Heart right ventricle (tissue), 16 donors: ENCODE data around the gene CLEC16A. TPM values are rescaled to one million over a fixed set of nuclear protein-coding genes. Genes with fewer than 3 reads are reported as not detected.

ENCODE experiments used
- ATAC-seq, 8 donors: fragments of 200-7000 bp; cut with Tn5 transposase; one replicate each; pipeline ENCODE4 v1.9.1; 2020; ENCODE audit warnings: mild to moderate bottlenecking in 8 of 8, moderate library complexity in 8 of 8, moderate number of reproducible peaks in 1 of 8
- DNase-seq, 2 donors: peaks; one replicate each; pipeline ENCODE4 v3.0.0-alpha.2; 2020
- H3K27ac ChIP-seq, 10 donors: fragments of 200-600 bp; sonication (generic) in 2 of 10; one replicate each; pipeline versions ENCODE4 v1.5.0 to v1.8.0; 2020 to 2022; ENCODE audit warnings: mild to moderate bottlenecking in 3 of 10
- H3K27me3 ChIP-seq, 7 donors: fragments of 200-600 bp; one replicate each; pipeline ENCODE4 v1.8.0; 2021 to 2022; ENCODE audit warnings: mild to moderate bottlenecking in 2 of 7
- H3K36me3 ChIP-seq, 9 donors: fragments of 200-600 bp; sonication (generic) in 1 of 9; one replicate each; pipeline versions ENCODE4 v1.5.0 to v1.8.0; 2020 to 2022; ENCODE audit warnings: mild to moderate bottlenecking in 2 of 9
- H3K4me1 ChIP-seq, 9 donors: fragments of 200-600 bp; sonication (generic) in 1 of 9; one replicate each; pipeline versions ENCODE4 v1.5.0 to v1.8.0; 2020 to 2022; ENCODE audit warnings: mild to moderate bottlenecking in 4 of 9
- H3K4me3 ChIP-seq, 10 donors: fragments of 200-600 bp; sonication (generic) in 2 of 10; one replicate each; pipeline versions ENCODE4 v1.5.0 to v1.8.0; 2020 to 2022; ENCODE audit warnings: mild to moderate bottlenecking in 7 of 10, moderate library complexity in 2 of 10
- H3K9me3 ChIP-seq, 11 donors: fragments of 200-600 bp in 10 of 11; sonication (generic) in 2 of 11; one replicate each; pipeline versions ENCODE4 v1.5.0 to v1.8.0; 2013 to 2022; ENCODE audit warnings: mild to moderate bottlenecking in 2 of 11, control low read depth in 1 of 11, moderate library complexity in 1 of 11
- CTCF ChIP-seq, 9 donors: fragments of 200-600 bp; sonication (generic) in 2 of 9; IDR thresholded peaks; one replicate each; pipeline versions ENCODE4 v1.5.0 to v1.8.0; 2021 to 2022; ENCODE audit warnings: antibody characterized with exemption in 9 of 9, mild to moderate bottlenecking in 5 of 9, moderate library complexity in 1 of 9
- WGBS, 2 donors: extraction: QIAGEN DNeasy Blood & Tissue Kit; methylation state at CpG; one replicate each; pipeline ENCODE4 v1.1.7; 2013; ENCODE audit warnings: inconsistent platforms in 1 of 2; 5-methylcytosine and 5-hydroxymethylcytosine counted together
- intact Hi-C, 10 donors: fragments of 100-400 bp; cut with DNase I; formaldehyde crosslinking; loops; one replicate each; pipeline versions ENCODE4 v1.11.1 to v1.14.2; 2022
- polyA plus RNA-seq, 2 donors: library from polyadenylated mRNA; stranded (reverse); fragments of 200-250 nt; gene quantifications; one replicate each; pipeline ENCODE4 v1.2.3, GENCODE V29; 2013
- total RNA-seq, 10 donors: library from RNA; stranded (reverse); fragmentation: NEBNext Ultra II Directional in 3 of 10; extraction: Animal tissue kit (Norgen Biotek cat#: 25700) in 3 of 10; gene quantifications; one replicate each; pipeline versions ENCODE4 v1.2.1 to v1.2.4, GENCODE V29; 2021 to 2023
- donor health status: Arrhythmogenic right ventricular cardiomyopathy.
- donor health status: ischemic (EF 13 %, LVEDD 7.1; RV severe dilation, severe dysfunction).
- donor health status: healthy with polysubstance abuse.
- donor health status: DM: no; HTN: yes; CAD: no.
- donor health status: DM: no; HTN: no; CAD: no.
- donor health status: ischemic (EF 25% LVEDD 6.9; RV normal size, moderate dysfunction).
- donor health status: ischemic (EF 25% LVEDD 5.7; RV mildly dilated, moderate dysfunction).
- donor health status: healthy.
- donor health status: DM: yes; HTN: yes; CAD: no.
- donor health status: Ischemic cardiomyopathy.
- donor health status: ischemic (EF 35%, LVEDD 5.7; RV mildly dilated, moderate dysfunction).
- donor health status: nonischemic (EF 11% LVEDD 7.7; RV severe dilation, severe dysfunction).
- donor health status: DM: yes; HTN: yes; CAD: no.
- donor health status: PGD.
- donor health status: ischemic (EF 29% LVEDD 5.4; RV normal size, mild dysfunction).
- donor health status: nonischemic (EF 23%, LVEDD 6.1; RV moderate dilation, normal function).

CLEC16A gene
- total and polyA plus RNA-seq, 12 donors = 12.1 to 30.8 (median 23.0) TPM

- WGBS, 2 donors = 20% methylated on average over 12 of the region's 12 CpGs
Measured at GRCh38 chr16:11133344-11133943, 189.1 kb downstream of the CLEC16A start.

GRCh38 chr16:11134722-11135463, 190.5 kb downstream of the CLEC16A start:
- no peaks in the 10 kb centered on the region for H3K9me3 ChIP-seq
- peak in 3 of 8 donors; percentile 3 to 38 (median 4) for ATAC-seq
- peaks cover 10 to 86% (median 70%) of the 10 kb centered on the region in 9 donors for H3K4me1 ChIP-seq
- TF ChIP-seq CTCF (IDR thresholded peaks at IDR 0.05) = no peak
- H3K36me3 ChIP-seq = peaks cover 0 to 14% (median 0%) of the 10 kb centered on the region in 9 donors
- no peaks in the 10 kb centered on the region for H3K27me3 ChIP-seq
- peak overlapping the region in 9 of 10 donors; percentile 4 to 89 (median 68) for H3K27ac ChIP-seq
- 82 to 91% methylated on average over 11 of the region's 11 CpGs for WGBS, 2 donors
- no peak for DNase-seq
- no peak overlapping the region for H3K4me3 ChIP-seq
- intact Hi-C loops = loop anchor here in 3 of 10 donors (5.0 to 10.0 kb wide), 3 partner anchors 33 to 122 kb away; partner anchors contain the start of gene SOCS1 (in 3 of the 3)

More at GRCh38 chr16:11133344-11133943, 189.1 kb downstream of the CLEC16A start:
- H3K27ac ChIP-seq = peak overlapping the region in 9 of 10 donors; percentile 21 to 89 (median 65)
- no peaks in the 10 kb centered on the region for H3K9me3 ChIP-seq
- no peaks in the 10 kb centered on the region for H3K27me3 ChIP-seq
- peaks cover 0 to 14% (median 0%) of the 10 kb centered on the region in 9 donors for H3K36me3 ChIP-seq
- DNase-seq (peak; percentile 60 to 81), ATAC-seq (peak; percentile 57 to 78 (median 68))
- intact Hi-C loops = loop anchor here in 2 of 10 donors (10.0 kb wide), 1 partner anchor 121 kb away; the partner anchor contains the start of gene SOCS1 (in 2 of the 2)
- no peak for TF ChIP-seq CTCF (IDR thresholded peaks at IDR 0.05)
- H3K4me1 ChIP-seq = peaks cover 8 to 86% (median 74%) of the 10 kb centered on the region in 9 donors
- no peak overlapping the region for H3K4me3 ChIP-seq

GRCh38 chr16:11135464-11135973, 191.2 kb downstream of the CLEC16A start:
- no peak for TF ChIP-seq CTCF (IDR thresholded peaks at IDR 0.05)
- Histone ChIP-seq H3K4me3 (no peak overlapping the region), H3K9me3 (no peaks in the 10 kb centered on the region), H3K4me1 (peaks cover 10 to 86% (median 76%) of the 10 kb centered on the region in 9 donors), H3K36me3 (peaks cover 0 to 13% (median 0%) of the 10 kb centered on the region in 9 donors), H3K27me3 (no peaks in the 10 kb centered on the region), H3K27ac (peak overlapping the region in 9 of 10 donors; percentile 28 to 89 (median 68))
- ATAC-seq (peak; percentile 18 to 76 (median 42)), DNase-seq (no peak)
- WGBS, 2 donors = 87% methylated on average over 11 of the region's 11 CpGs
- intact Hi-C loops = loop anchor here in 3 of 10 donors (5.0 to 10.0 kb wide), 3 partner anchors 33 to 122 kb away; partner anchors contain the start of gene SOCS1 (in 3 of the 3)

GRCh38 chr16:11136600-11136999, 192.2 kb downstream of the CLEC16A start:
- Histone ChIP-seq H3K4me1 (peaks cover 10 to 86% (median 80%) of the 10 kb centered on the region in 9 donors), H3K27ac (peak overlapping the region in 9 of 10 donors; percentile 22 to 89 (median 64)), H3K27me3 (no peaks in the 10 kb centered on the region), H3K9me3 (no peaks in the 10 kb centered on the region), H3K4me3 (no peak overlapping the region), H3K36me3 (peaks cover 0 to 11% (median 0%) of the 10 kb centered on the region in 9 donors)
- 50 to 57% methylated on average over 7 of the region's 7 CpGs for WGBS, 2 donors
- DNase-seq (peak; percentile 66 to 72), ATAC-seq (peak; percentile 30 to 76 (median 60))
- intact Hi-C loops = loop anchor here in 3 of 10 donors (5.0 to 10.0 kb wide), 3 partner anchors 34 to 121 kb away; partner anchors contain the start of gene SOCS1 (in 3 of the 3)
- no peak for TF ChIP-seq CTCF (IDR thresholded peaks at IDR 0.05)
